Testis (tissue), 3 donors: ENCODE measurements around the gene NEURL1B. TPM values are rescaled to one million over a fixed set of nuclear protein-coding genes. Genes with fewer than 3 reads are reported as not detected.

ENCODE experiments used
- DNase-seq: peaks from one replicate; pipeline ENCODE4 v3.0.0-alpha.2; 2019
- H3K27ac ChIP-seq, 2 donors: fragments of 200-600 bp; sonication (generic); one replicate each; pipeline ENCODE4 v1.5.1; 2019
- H3K27me3 ChIP-seq: fragments of 200-600 bp; sonication (generic); one replicate; pipeline ENCODE4 v1.5.1; 2019
- H3K36me3 ChIP-seq: fragments of 200-600 bp; sonication (generic); one replicate; pipeline ENCODE4 v1.5.1; 2017; ENCODE audit warnings: low read depth; ENCODE audit errors: missing control alignments
- H3K4me1 ChIP-seq: fragments of 200-600 bp; sonication (generic); one replicate; pipeline ENCODE4 v1.5.1; 2019
- H3K4me3 ChIP-seq, 2 donors: fragments of 200-600 bp; sonication (generic); one replicate each; pipeline ENCODE4 v1.5.1; 2017 to 2019
- H3K9me3 ChIP-seq: fragments of 200-600 bp; sonication (generic); one replicate; pipeline ENCODE4 v1.5.1; 2017
- POLR2A ChIP-seq: fragments of 450-650 bp; IDR thresholded peaks from one replicate; pipeline ENCODE4 v1.6.1; 2017; ENCODE audit warnings: antibody characterized with exemption, mild to moderate bottlenecking, moderate library complexity
- WGBS, 2 donors: methylation state at CpG; one replicate each; pipeline ENCODE4 v1.1.5; 2018; 5-methylcytosine and 5-hydroxymethylcytosine counted together
- intact Hi-C: fragments of 100-400 bp; cut with DNase I; formaldehyde crosslinking; loops from one replicate; pipeline ENCODE4 v1.15.1; 2023; ENCODE audit warnings: low total_unique reads
- polyA plus RNA-seq: library from polyadenylated mRNA; stranded (reverse); fragments of 350-450 nt; fragmentation: Illumina TruSeq; extraction: RNeasy Lipid Tissue Mini Kit (QIAGEN cat#74804); gene quantifications from one replicate; pipeline ENCODE4 v1.2.3, GENCODE V29; 2014; ENCODE audit warnings: low read depth, low replicate concordance; ENCODE audit not compliant: insufficient read depth
- total RNA-seq, 2 donors: library from RNA; depleted of rRNA; stranded (reverse); fragments of >200 nt; gene quantifications; one replicate each; pipeline ENCODE4 v1.2.3, GENCODE V29; 2016
- TF ChIP-seq, protein P1 (sequence below), 3 experiments: fragments of 450-650 bp in 2 of 3; fragments of 200-600 bp in 1 of 3; sonication (generic) in 1 of 3; IDR thresholded peaks; one replicate each; pipeline ENCODE4 v1.5.1; 2016 to 2019; ENCODE audit warnings: antibody characterized with exemption in 3 of 3, mild to moderate bottlenecking in 2 of 3, moderate library complexity in 1 of 3

Gene NEURL1B
- total and polyA plus RNA-seq, 3 donors from 2014 or later, result 15.8 to 18.1 (median 17.1) TPM

DNA sequence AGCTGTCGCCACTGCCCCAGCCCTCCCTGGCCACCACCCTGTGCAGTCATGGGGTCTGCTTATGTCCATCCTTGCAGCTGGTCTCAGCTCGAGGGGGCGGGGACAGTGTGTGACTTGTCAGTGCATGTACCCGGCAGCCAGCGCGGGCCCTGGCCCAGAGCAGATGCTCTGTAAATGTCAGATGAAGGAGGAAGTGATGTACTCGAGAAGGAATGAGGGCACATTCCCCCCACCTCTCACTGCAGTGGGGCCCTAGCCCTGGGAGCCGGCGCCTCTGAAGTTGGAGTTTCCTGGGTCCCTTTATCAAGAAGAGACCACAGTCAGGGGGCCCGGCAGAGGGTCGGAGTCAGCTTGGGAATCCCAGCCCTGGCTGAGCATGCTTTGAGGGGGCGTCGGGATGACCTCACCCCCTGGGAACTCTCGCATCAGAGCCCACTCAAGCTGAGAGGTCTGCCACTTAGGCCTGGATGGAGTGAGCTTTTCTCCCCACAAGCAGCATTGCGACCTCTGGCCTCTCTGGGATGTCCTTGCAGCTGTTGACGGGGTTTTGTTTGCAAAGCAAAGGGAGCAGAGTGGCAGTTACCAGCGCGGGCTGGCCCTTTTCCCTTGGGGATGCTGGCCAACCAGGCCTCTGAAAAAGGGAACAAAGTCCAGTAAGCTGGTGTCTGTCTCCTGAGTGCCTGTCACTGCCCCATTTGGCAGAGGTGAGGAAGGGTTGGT lies 19.0 kb downstream of the NEURL1B start:
- no peak for TF ChIP-seq POLR2A
- TF ChIP-seq, protein P1, sequence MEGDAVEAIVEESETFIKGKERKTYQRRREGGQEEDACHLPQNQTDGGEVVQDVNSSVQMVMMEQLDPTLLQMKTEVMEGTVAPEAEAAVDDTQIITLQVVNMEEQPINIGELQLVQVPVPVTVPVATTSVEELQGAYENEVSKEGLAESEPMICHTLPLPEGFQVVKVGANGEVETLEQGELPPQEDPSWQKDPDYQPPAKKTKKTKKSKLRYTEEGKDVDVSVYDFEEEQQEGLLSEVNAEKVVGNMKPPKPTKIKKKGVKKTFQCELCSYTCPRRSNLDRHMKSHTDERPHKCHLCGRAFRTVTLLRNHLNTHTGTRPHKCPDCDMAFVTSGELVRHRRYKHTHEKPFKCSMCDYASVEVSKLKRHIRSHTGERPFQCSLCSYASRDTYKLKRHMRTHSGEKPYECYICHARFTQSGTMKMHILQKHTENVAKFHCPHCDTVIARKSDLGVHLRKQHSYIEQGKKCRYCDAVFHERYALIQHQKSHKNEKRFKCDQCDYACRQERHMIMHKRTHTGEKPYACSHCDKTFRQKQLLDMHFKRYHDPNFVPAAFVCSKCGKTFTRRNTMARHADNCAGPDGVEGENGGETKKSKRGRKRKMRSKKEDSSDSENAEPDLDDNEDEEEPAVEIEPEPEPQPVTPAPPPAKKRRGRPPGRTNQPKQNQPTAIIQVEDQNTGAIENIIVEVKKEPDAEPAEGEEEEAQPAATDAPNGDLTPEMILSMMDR (IDR thresholded peaks at IDR 0.05), result no peak
- intact Hi-C loops, result no loop called here
- Histone ChIP-seq H3K27me3 (no peaks in the 10 kb centered on the region), H3K4me3 (no peak overlapping the region), H3K36me3 (no peaks in the 10 kb centered on the region), H3K27ac (peak overlapping the region; percentile 37 to 55), H3K9me3 (no peaks in the 10 kb centered on the region), H3K4me1 (peaks cover 32% of the 10 kb centered on the region)
- WGBS, 2 donors, result 33 to 36% methylated on average over 18 of the region's 18 CpGs
- peak; percentile 77 for DNase-seq

DNA sequence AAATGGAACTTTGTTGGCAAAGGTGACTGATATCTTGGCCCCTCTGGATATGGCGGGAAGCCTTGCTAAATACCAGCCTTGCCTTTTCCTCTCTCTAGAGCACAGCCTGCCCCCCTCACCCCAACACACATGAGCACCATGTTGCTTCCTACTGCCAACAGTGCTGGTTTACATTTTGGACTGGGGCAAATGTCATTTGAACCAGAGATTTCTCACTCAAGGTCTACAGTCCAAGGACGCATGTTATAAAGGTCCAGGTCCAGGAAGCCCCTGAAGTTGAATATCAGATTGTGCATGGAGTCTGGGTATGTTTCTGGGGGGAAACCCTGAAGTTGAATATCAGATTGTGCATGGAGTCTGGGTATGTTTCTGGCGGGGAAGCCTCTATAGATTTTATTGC lies 19.9 kb downstream of the NEURL1B start:
- intact Hi-C loops, result no loop called here
- Histone ChIP-seq H3K27me3 (no peaks in the 10 kb centered on the region), H3K9me3 (no peaks in the 10 kb centered on the region), H3K4me3 (no peak overlapping the region), H3K27ac (peak overlapping the region in 1 of 2 donors; percentile 37), H3K36me3 (no peaks in the 10 kb centered on the region), H3K4me1 (peaks cover 32% of the 10 kb centered on the region)
- no peak for TF ChIP-seq POLR2A
- TF ChIP-seq, protein P1 (IDR thresholded peaks at IDR 0.05), result no peak
- 84 to 99% methylated on average over 3 of the region's 3 CpGs for WGBS, 2 donors
- no peak for DNase-seq

- peaks cover 32% of the 10 kb centered on the region for H3K4me1 ChIP-seq
- TF ChIP-seq, protein P1 (IDR thresholded peaks at IDR 0.05), result no peak
- TF ChIP-seq POLR2A, result no peak
- intact Hi-C loops, result no loop called here
- H3K4me3 ChIP-seq, result no peak overlapping the region
- no peaks in the 10 kb centered on the region for H3K9me3 ChIP-seq
- WGBS, 2 donors, result 81 to 82% methylated on average over 9 of the region's 9 CpGs
- DNase-seq, result no peak
- H3K27ac ChIP-seq, result no peak overlapping the region
- H3K36me3 ChIP-seq, result no peaks in the 10 kb centered on the region
- H3K27me3 ChIP-seq, result no peaks in the 10 kb centered on the region
These were observed 20.5 kb downstream of the NEURL1B start for GRCh38 chr5:172661526-172661925.

DNA sequence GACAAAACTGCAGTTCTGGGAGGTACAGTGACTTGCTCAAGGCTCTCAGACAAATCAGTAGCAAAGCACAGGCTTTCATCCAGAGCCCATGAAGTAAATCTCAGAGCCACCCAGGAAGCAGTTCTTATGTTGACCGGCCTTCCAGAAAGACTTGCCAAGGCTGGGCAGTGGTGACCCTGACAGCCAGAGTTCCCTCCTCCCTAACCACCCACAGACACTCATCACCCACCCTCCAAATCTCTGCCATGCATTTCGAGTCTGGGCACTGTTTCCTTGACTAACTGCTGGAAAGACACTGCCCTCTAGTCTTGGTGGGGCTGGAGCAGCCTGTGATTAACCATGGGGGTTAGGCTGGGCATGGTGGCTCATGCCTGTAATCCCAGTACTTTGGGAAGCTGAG lies 21.5 kb downstream of the NEURL1B start:
- Histone ChIP-seq H3K4me3 (no peak overlapping the region), H3K36me3 (no peaks in the 10 kb centered on the region), H3K27ac (no peak overlapping the region), H3K9me3 (no peaks in the 10 kb centered on the region), H3K27me3 (no peaks in the 10 kb centered on the region), H3K4me1 (peaks cover 31% of the 10 kb centered on the region)
- intact Hi-C loops, result no loop called here
- TF ChIP-seq, protein P1 (IDR thresholded peaks at IDR 0.05), result no peak
- TF ChIP-seq POLR2A, result no peak
- DNase-seq, result no peak
- 63 to 79% methylated on average over 2 of the region's 2 CpGs for whole genome bisulfite sequencing, 2 donors

DNA sequence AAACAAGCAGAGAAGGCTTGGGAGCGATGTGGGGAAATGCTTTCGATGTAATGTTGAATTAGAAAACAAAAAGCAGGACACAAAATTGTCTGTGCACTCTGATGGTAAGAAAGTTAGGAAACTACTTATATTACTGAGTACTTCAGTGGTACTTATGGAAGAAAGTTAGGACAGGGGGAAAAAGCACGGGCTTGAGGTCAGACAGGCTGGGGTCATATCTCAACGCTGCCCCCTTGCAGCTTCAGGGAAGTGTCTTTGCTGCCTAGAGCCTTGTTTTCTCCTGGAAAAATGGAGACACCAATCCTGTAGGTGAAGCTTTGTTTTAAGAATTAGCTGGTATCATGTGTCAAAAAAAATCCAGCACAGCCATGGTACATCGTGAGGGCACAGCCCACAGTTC lies 23.0 kb downstream of the NEURL1B start:
- intact Hi-C loops, result no loop called here
- no peaks in the 10 kb centered on the region for H3K9me3 ChIP-seq
- no peak overlapping the region for H3K4me3 ChIP-seq
- no peak overlapping the region for H3K27ac ChIP-seq
- 64 to 67% methylated on average over 5 of the region's 5 CpGs for WGBS, 2 donors
- no peaks in the 10 kb centered on the region for H3K36me3 ChIP-seq
- peaks cover 20% of the 10 kb centered on the region for H3K4me1 ChIP-seq
- TF ChIP-seq, protein P1 (IDR thresholded peaks at IDR 0.05), result no peak
- no peaks in the 10 kb centered on the region for H3K27me3 ChIP-seq
- no peak for DNase-seq
